IMR-90 (cell line): ENCODE results near the gene ACTR3C. TPM values are rescaled to one million over a fixed set of nuclear protein-coding genes. Genes with fewer than 3 reads are reported as not detected.

ENCODE experiments used
- ATAC-seq: fragments of 200-7000 bp; cut with Tn5 transposase; 2 replicates; pipeline ENCODE4 v1.9.1; 2020; ENCODE audit warnings: low read depth, mild to moderate bottlenecking, moderate library complexity
- BruUV-seq: library from RNA; stranded (reverse); fragments of 400-500 nt; replicated peaks from 2 replicates; lab custom pipeline; 2021; lab: Mats Ljungman, UMichigan
- CTCF ChIA-PET: fragments of 300-600 bp; formaldehyde crosslinking; extraction: SDS; loops from one replicate; lab custom pipeline; 2021; ENCODE audit warnings: antibody characterized with exemption; lab: Yijun Ruan, JAX
- POLR2A ChIA-PET: fragments of 300-600 bp; sonication (Branson Sonifier 250); formaldehyde crosslinking; loops from one replicate; lab custom pipeline; 2022; ENCODE audit warnings: antibody characterized with exemption; ENCODE audit not compliant: unreplicated experiment; lab: Charles Lee
- DNase-seq: peaks from one replicate; pipeline ENCODE4 v3.0.0; 2013
- H2AFZ ChIP-seq: replicated peaks from 2 replicates; pipeline ENCODE3; 2013; ENCODE audit warnings: low read length, mild to moderate bottlenecking; ENCODE audit not compliant: poor library complexity
- H2AK5ac ChIP-seq: 2 replicates; pipeline ENCODE4 v1.6.1; 2013; ENCODE audit warnings: low read depth, low read length, inconsistent platforms
- H2AK9ac ChIP-seq: replicated peaks from 2 replicates; pipeline ENCODE3; 2013; ENCODE audit warnings: mild to moderate bottlenecking, low read depth, low read length, moderate library complexity; ENCODE audit not compliant: poor library complexity
- H2BK120ac ChIP-seq: 2 replicates; pipeline ENCODE4 v1.6.1; 2013; ENCODE audit warnings: low read depth, low read length, inconsistent platforms
- H2BK15ac ChIP-seq: 3 replicates; pipeline ENCODE4 v1.6.1; 2013; ENCODE audit warnings: low read depth, low read length, inconsistent platforms
- H2BK20ac ChIP-seq: 2 replicates; pipeline ENCODE4 v1.6.1; 2013; ENCODE audit warnings: low read depth, mild to moderate bottlenecking, inconsistent platforms, low read length, moderate library complexity
- H2BK5ac ChIP-seq: 2 replicates; pipeline ENCODE4 v1.6.1; 2013; ENCODE audit warnings: mild to moderate bottlenecking, low read depth, low read length, inconsistent platforms; ENCODE audit not compliant: poor library complexity, severe bottlenecking
- H3K14ac ChIP-seq: replicated peaks from 2 replicates; pipeline ENCODE4 v1.6.1; 2013; ENCODE audit warnings: low read depth, low read length, inconsistent platforms
- H3K18ac ChIP-seq: 2 replicates; pipeline ENCODE4 v1.6.1; 2013; ENCODE audit warnings: low read depth, low read length, control low read depth
- H3K23ac ChIP-seq: 2 replicates; pipeline ENCODE4 v1.6.1; 2013; ENCODE audit warnings: low read depth, low read length, inconsistent platforms
- H3K27ac ChIP-seq: 2 replicates; pipeline ENCODE4 v1.5.1; 2013; ENCODE audit warnings: mild to moderate bottlenecking, control low read depth, low read length; ENCODE audit not compliant: insufficient read depth
- H3K27me3 ChIP-seq: 2 replicates; pipeline ENCODE4 v1.6.1; 2013; ENCODE audit warnings: low read length; ENCODE audit not compliant: control insufficient read depth, insufficient read depth
- H3K36me3 ChIP-seq: 2 replicates; pipeline ENCODE4 v1.6.1; 2013; ENCODE audit warnings: low read length, mixed read lengths; ENCODE audit not compliant: control insufficient read depth, insufficient read depth
- H3K4ac ChIP-seq: 2 replicates; pipeline ENCODE4 v1.6.1; 2013; ENCODE audit warnings: low read depth, low read length, inconsistent platforms
- H3K4me1 ChIP-seq: 2 replicates; pipeline ENCODE4 v1.6.1; 2013; ENCODE audit warnings: low read length, mixed read lengths; ENCODE audit not compliant: control insufficient read depth, insufficient read depth
- H3K4me2 ChIP-seq: 2 replicates; pipeline ENCODE4 v1.6.1; 2013; ENCODE audit warnings: low read depth, mild to moderate bottlenecking, control low read depth, low read length, moderate library complexity
- H3K4me3 ChIP-seq: 2 replicates; pipeline ENCODE4 v1.5.1; 2013; ENCODE audit warnings: low read depth, mild to moderate bottlenecking, control low read depth, low read length, moderate library complexity; ENCODE audit not compliant: insufficient read depth
- H3K56ac ChIP-seq: 2 replicates; pipeline ENCODE4 v1.6.1; 2013; ENCODE audit warnings: low read length, inconsistent platforms; ENCODE audit not compliant: insufficient read depth; ENCODE audit errors: extremely low read depth
- H3K79me1 ChIP-seq, 2 experiments: 2 replicates each; pipeline ENCODE4 v1.6.1; 2013; ENCODE audit warnings: low read length in 2 of 2, inconsistent platforms in 1 of 2, low read depth in 1 of 2
- H3K9ac ChIP-seq: 2 replicates; pipeline ENCODE4 v1.6.1; 2013; ENCODE audit warnings: low read depth, low read length, control low read depth
- H3K9me1 ChIP-seq: 2 replicates; pipeline ENCODE4 v1.6.1; 2013; ENCODE audit warnings: low read length, inconsistent platforms; ENCODE audit not compliant: insufficient read depth
- H3K9me3 ChIP-seq: 2 replicates; pipeline ENCODE4 v1.6.1; 2013; ENCODE audit warnings: low read length; ENCODE audit not compliant: control insufficient read depth, insufficient read depth
- H4K20me1 ChIP-seq: 2 replicates; pipeline ENCODE4 v1.6.1; 2013; ENCODE audit warnings: low read length, inconsistent platforms; ENCODE audit not compliant: insufficient read depth
- H4K5ac ChIP-seq: 2 replicates; pipeline ENCODE4 v1.6.1; 2013; ENCODE audit warnings: mild to moderate bottlenecking, low read depth, low read length, control low read depth
- H4K8ac ChIP-seq, 2 experiments: 2 replicates each; pipeline ENCODE4 v1.6.1; 2013; ENCODE audit warnings: low read depth in 2 of 2, low read length in 2 of 2, control low read depth in 1 of 2, inconsistent platforms in 1 of 2
- H4K91ac ChIP-seq: 2 replicates; pipeline ENCODE4 v1.6.1; 2013; ENCODE audit warnings: low read depth, low read length, inconsistent platforms; ENCODE audit not compliant: insufficient read depth
- BHLHE40 ChIP-seq: fragments of 150-350 bp; IDR thresholded peaks from 2 replicates; pipeline ENCODE4 v1.6.1; 2016; ENCODE audit warnings: mild to moderate bottlenecking, low read depth, low read length
- CEBPB ChIP-seq: IDR thresholded peaks from 2 replicates; pipeline ENCODE4 v1.6.1; 2012; ENCODE audit warnings: low read depth, low read length, improper control_type of control experiment
- CTCF ChIP-seq: conservative IDR thresholded peaks from 2 replicates; pipeline ENCODE4 v1.5.1; 2012; ENCODE audit warnings: mild to moderate bottlenecking, low read depth, low read length, improper control_type of control experiment
- FOS ChIP-seq: fragments of 150-350 bp; IDR thresholded peaks from 2 replicates; pipeline ENCODE4 v1.6.1; 2016; ENCODE audit warnings: low read depth, low read length
- MAFK ChIP-seq: IDR thresholded peaks from 2 replicates; pipeline ENCODE4 v1.6.1; 2012; ENCODE audit warnings: low read depth, low read length, improper control_type of control experiment
- MAZ ChIP-seq: IDR thresholded peaks from 2 replicates; pipeline ENCODE4 v1.6.1; 2012; ENCODE audit warnings: low read depth, mild to moderate bottlenecking, low read length, improper control_type of control experiment, moderate library complexity, borderline replicate concordance
- MXI1 ChIP-seq: IDR thresholded peaks from 2 replicates; pipeline ENCODE4 v1.6.1; 2012; ENCODE audit warnings: low read depth, mild to moderate bottlenecking, low read length, moderate library complexity, borderline replicate concordance
- NFE2L2 ChIP-seq: fragments of 150-350 bp; IDR thresholded peaks from 2 replicates; pipeline ENCODE4 v1.6.1; 2016; ENCODE audit warnings: low read depth, mild to moderate bottlenecking, low read length
- POLR2A ChIP-seq: IDR thresholded peaks from 2 replicates; pipeline ENCODE4 v1.6.1; 2012; ENCODE audit warnings: mild to moderate bottlenecking, low read depth, low read length
- RAD21 ChIP-seq: IDR thresholded peaks from 2 replicates; pipeline ENCODE4 v1.6.1; 2012; ENCODE audit warnings: low read length, improper control_type of control experiment
- RCOR1 ChIP-seq: IDR thresholded peaks from 2 replicates; pipeline ENCODE4 v1.6.1; 2012; ENCODE audit warnings: mild to moderate bottlenecking, low read length, improper control_type of control experiment; ENCODE audit not compliant: insufficient replicate concordance
- RFX5 ChIP-seq: IDR thresholded peaks from 2 replicates; pipeline ENCODE4 v1.8.0; 2012; ENCODE audit warnings: low read depth, mild to moderate bottlenecking, low read length, moderate library complexity
- SMC3 ChIP-seq: fragments of 150-350 bp; IDR thresholded peaks from 2 replicates; pipeline ENCODE4 v1.6.1; 2016; ENCODE audit warnings: low read depth, mild to moderate bottlenecking, antibody characterized with exemption, low read length, moderate library complexity
- WGBS, 2 experiments: methylation state at CpG; one replicate each; pipeline versions ENCODE4 v1.1.5 to v1.1.7; 2013; ENCODE audit warnings: missing lambda C conversion rate in 2 of 2; ENCODE audit not compliant: insufficient read length in 1 of 2; ENCODE audit errors: extremely low coverage in 2 of 2; 5-methylcytosine and 5-hydroxymethylcytosine counted together
- dilution Hi-C: fragments of 300-500 bp; cut with HindIII; formaldehyde crosslinking; loops from one replicate; pipeline ENCODE4 v1.14.3; 2018; ENCODE audit warnings: low sequenced_read_pairs; ENCODE audit not compliant: unreplicated experiment
- in situ Hi-C: fragments of 300-500 bp; cut with MboI; formaldehyde crosslinking; loops from 3 replicates; pipeline ENCODE4 v1.14.3; 2019; ENCODE audit warnings: low sequenced_read_pairs, inconsistent platforms, mixed read lengths
- intact Hi-C: fragments of 100-400 bp; cut with micrococcal nuclease; formaldehyde crosslinking; loops from 2 replicates; pipeline ENCODE4 v1.10.0; 2022
- polyA plus RNA-seq, 3 experiments: library from polyadenylated mRNA; depleted of rRNA; stranded (reverse); fragments of >200 nt; gene quantifications; 2 replicates each; pipeline ENCODE4 v1.2.3, GENCODE V29; 2012; ENCODE audit warnings: low replicate concordance in 1 of 3
- total RNA-seq: library from RNA; depleted of rRNA; stranded (reverse); fragments of >200 nt; gene quantifications from 2 replicates; pipeline ENCODE4 v1.2.3, GENCODE V29; 2012
- TF ChIP-seq, protein P1 (sequence below): fragments of 150-350 bp; IDR thresholded peaks from 2 replicates; pipeline ENCODE4 v1.6.1; 2016; ENCODE audit warnings: low read depth, mild to moderate bottlenecking, low read length, moderate library complexity, borderline replicate concordance
- TF ChIP-seq, protein P2 (sequence below): fragments of 150-350 bp; IDR thresholded peaks from 2 replicates; pipeline ENCODE4 v1.6.1; 2017; ENCODE audit warnings: mild to moderate bottlenecking, antibody characterized with exemption, low read length, low read depth

Gene ACTR3C
- total and polyA plus RNA-seq, 2 of the 4 experiments (the other 2 are of a cell fraction): not detected

GRCh38 chr7:150329331-150330120 is 6.2 kb upstream of the ACTR3C start:
- H2BK15ac ChIP-seq: no peak overlapping the region
- no peak overlapping the region for H2AFZ ChIP-seq
- no peak overlapping the region for H2BK5ac ChIP-seq
- no peak overlapping the region for H3K14ac ChIP-seq
- ChIA-PET CTCF (interaction anchor here (1.4 kb wide), 1 partner anchor 41 kb away, joined by 3 read pairs; no protein-coding TSS in a partner anchor), POLR2A (interaction anchor here (0.5 kb wide), 1 partner anchor 615 kb away, joined by 6 read pairs; no protein-coding TSS in a partner anchor)
- H3K4me3 ChIP-seq: no peak overlapping the region
- H3K4ac ChIP-seq: no peak overlapping the region
- H3K9me3 ChIP-seq: no peaks in the 10 kb centered on the region
- H3K9ac ChIP-seq: no peak overlapping the region
- WGBS, 2 experiments: 55% methylated on average over 5 of the region's 22 CpGs; no CpG with 5 or more reads in 1 of the 2 experiments
- no peak overlapping the region for H4K5ac ChIP-seq
- no peak overlapping the region for H4K91ac ChIP-seq
- no peaks in the 10 kb centered on the region for H4K20me1 ChIP-seq
- ATAC-seq (0 out of 2 replicates have a peak, but pooled peaks have one; percentile 18), DNase-seq (no peak)
- dilution Hi-C loops (no loop called here), intact Hi-C loops (no loop called here), in situ Hi-C loops (no loop called here)
- peaks cover 9% of the 10 kb centered on the region; the same call in 1 of the 2 replicates for H3K4me1 ChIP-seq
- no peak overlapping the region for H3K27ac ChIP-seq
- no peak overlapping the region for H2BK120ac ChIP-seq
- H4K8ac ChIP-seq: no peak overlapping the region
- H3K56ac ChIP-seq: no peak overlapping the region
- H2BK20ac ChIP-seq: no peak overlapping the region
- no peak overlapping the region for H3K18ac ChIP-seq
- H3K79me1 ChIP-seq: no peaks in the 10 kb centered on the region
- no peak overlapping the region for H2AK9ac ChIP-seq
- no peak overlapping the region for H2AK5ac ChIP-seq
- no peak overlapping the region for H3K4me2 ChIP-seq
- no peak overlapping the region for H3K23ac ChIP-seq
- H3K36me3 ChIP-seq: no peaks in the 10 kb centered on the region
- no TSS peak for BruUV-seq
- H3K27me3 ChIP-seq: no peaks in the 10 kb centered on the region
- no peaks in the 10 kb centered on the region; the same call in 1 of the 2 replicates for H3K9me1 ChIP-seq
- TF ChIP-seq SMC3 (no peak), RFX5 (no peak), RAD21 (no peak), CTCF (no peak), MXI1 (no peak), FOS (no peak), MAZ (no peak), RCOR1 (no peak), CEBPB (no peak), NFE2L2 (no peak), POLR2A (no peak), BHLHE40 (no peak), MAFK (no peak)
- TF ChIP-seq, protein P1, sequence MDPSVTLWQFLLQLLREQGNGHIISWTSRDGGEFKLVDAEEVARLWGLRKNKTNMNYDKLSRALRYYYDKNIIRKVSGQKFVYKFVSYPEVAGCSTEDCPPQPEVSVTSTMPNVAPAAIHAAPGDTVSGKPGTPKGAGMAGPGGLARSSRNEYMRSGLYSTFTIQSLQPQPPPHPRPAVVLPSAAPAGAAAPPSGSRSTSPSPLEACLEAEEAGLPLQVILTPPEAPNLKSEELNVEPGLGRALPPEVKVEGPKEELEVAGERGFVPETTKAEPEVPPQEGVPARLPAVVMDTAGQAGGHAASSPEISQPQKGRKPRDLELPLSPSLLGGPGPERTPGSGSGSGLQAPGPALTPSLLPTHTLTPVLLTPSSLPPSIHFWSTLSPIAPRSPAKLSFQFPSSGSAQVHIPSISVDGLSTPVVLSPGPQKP: no peak
- TF ChIP-seq, protein P2, sequence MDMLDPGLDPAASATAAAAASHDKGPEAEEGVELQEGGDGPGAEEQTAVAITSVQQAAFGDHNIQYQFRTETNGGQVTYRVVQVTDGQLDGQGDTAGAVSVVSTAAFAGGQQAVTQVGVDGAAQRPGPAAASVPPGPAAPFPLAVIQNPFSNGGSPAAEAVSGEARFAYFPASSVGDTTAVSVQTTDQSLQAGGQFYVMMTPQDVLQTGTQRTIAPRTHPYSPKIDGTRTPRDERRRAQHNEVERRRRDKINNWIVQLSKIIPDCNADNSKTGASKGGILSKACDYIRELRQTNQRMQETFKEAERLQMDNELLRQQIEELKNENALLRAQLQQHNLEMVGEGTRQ: no peak
